Type B pancreatic cell (in vitro differentiated cells): ENCODE results near the gene FBXW7. TPM values are rescaled to one million over a fixed set of nuclear protein-coding genes. Genes with fewer than 3 reads are reported as not detected.

Experiments
- DNase-seq: peaks from one replicate; pipeline ENCODE4 v3.0.0; 2021; ENCODE audit warnings: mixed read lengths; ENCODE audit not compliant: unreplicated experiment; ENCODE audit errors: extremely low spot score
- H3K27ac Mint-ChIP-seq: 2 replicates; pipeline ENCODE4 v1.8.0; 2021; ENCODE audit warnings: mild to moderate bottlenecking, mixed read lengths
- H3K27me3 Mint-ChIP-seq: 2 replicates; pipeline ENCODE4 v1.8.0; 2021; ENCODE audit warnings: mixed read lengths
- H3K36me3 Mint-ChIP-seq: 2 replicates; pipeline ENCODE4 v1.8.0; 2021; ENCODE audit warnings: mixed read lengths
- H3K4me1 Mint-ChIP-seq: one replicate; pipeline ENCODE4 v1.8.0; 2021; ENCODE audit warnings: mixed read lengths; ENCODE audit not compliant: unreplicated experiment
- H3K4me3 Mint-ChIP-seq: 2 replicates; pipeline ENCODE4 v1.8.0; 2021; ENCODE audit warnings: mild to moderate bottlenecking, mixed read lengths
- H3K9me3 Mint-ChIP-seq: 2 replicates; pipeline ENCODE4 v1.8.0; 2021; ENCODE audit warnings: mixed read lengths
- total RNA-seq: library from RNA; stranded (reverse); gene quantifications from 2 replicates; pipeline ENCODE4 v1.2.1, GENCODE V29; 2021; ENCODE audit warnings: low replicate concordance
- TF ChIP-seq, protein P1 (sequence below): fragments of 200-600 bp; sonication (generic); conservative IDR thresholded peaks from 2 replicates; pipeline ENCODE4 v1.5.0; 2021; ENCODE audit warnings: antibody characterized with exemption, mild to moderate bottlenecking

FBXW7 gene
- total RNA-seq, 1 donor from 2014 or later, result 53.0 TPM

DNA sequence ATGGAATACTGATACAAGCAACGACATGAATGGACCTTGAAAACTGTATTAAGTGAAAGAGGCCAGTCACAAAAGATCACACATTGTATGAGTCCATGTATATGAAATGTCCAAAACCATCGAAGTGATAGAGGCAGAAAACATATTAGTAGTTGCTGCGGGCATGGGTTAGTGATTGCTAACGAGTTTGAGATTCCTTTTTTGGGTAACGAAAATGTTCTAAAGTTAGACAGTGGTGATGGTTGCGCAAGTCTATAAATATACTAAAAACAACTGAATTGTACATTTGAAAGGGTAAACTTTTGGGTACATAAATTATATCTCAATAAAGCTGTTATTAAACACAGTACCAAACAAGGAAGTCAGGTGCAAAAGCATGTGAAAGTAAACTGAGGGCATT is 234.5 kb downstream of the FBXW7 start:
- Mint-ChIP-seq H3K36me3 (no peaks in the 10 kb centered on the region), H3K27me3 (no peaks in the 10 kb centered on the region), H3K4me1 (peaks cover 13% of the 10 kb centered on the region), H3K4me3 (no peak overlapping the region), H3K9me3 (no peaks in the 10 kb centered on the region), H3K27ac (no peak overlapping the region)
- TF ChIP-seq, protein P1, sequence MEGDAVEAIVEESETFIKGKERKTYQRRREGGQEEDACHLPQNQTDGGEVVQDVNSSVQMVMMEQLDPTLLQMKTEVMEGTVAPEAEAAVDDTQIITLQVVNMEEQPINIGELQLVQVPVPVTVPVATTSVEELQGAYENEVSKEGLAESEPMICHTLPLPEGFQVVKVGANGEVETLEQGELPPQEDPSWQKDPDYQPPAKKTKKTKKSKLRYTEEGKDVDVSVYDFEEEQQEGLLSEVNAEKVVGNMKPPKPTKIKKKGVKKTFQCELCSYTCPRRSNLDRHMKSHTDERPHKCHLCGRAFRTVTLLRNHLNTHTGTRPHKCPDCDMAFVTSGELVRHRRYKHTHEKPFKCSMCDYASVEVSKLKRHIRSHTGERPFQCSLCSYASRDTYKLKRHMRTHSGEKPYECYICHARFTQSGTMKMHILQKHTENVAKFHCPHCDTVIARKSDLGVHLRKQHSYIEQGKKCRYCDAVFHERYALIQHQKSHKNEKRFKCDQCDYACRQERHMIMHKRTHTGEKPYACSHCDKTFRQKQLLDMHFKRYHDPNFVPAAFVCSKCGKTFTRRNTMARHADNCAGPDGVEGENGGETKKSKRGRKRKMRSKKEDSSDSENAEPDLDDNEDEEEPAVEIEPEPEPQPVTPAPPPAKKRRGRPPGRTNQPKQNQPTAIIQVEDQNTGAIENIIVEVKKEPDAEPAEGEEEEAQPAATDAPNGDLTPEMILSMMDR, result no peak
- no peak for DNase-seq

DNA sequence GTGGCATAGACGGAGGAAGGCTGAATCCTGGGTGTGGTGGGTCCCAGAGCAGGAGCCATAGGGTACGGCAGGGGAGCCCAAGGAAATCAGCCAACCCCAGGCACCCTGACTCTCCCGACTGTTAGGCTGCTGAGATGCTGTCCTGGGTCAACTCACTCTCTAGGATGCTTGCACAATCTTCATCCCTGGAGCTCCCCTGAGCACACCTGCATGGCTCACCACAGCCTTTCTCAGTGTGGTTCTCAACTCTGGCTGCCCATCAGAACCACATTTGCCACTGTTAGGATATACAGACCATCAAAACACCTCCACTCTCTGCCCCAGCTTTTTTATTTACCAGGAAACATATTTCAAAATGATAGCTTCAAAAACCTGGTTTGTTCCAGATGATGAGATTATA is 236.3 kb downstream of the FBXW7 start:
- Mint-ChIP-seq H3K9me3 (no peaks in the 10 kb centered on the region), H3K36me3 (no peaks in the 10 kb centered on the region), H3K4me1 (peaks cover 13% of the 10 kb centered on the region), H3K27me3 (no peaks in the 10 kb centered on the region), H3K4me3 (no peak overlapping the region), H3K27ac (no peak overlapping the region)
- TF ChIP-seq, protein P1, result no peak
- no peak for DNase-seq

DNA sequence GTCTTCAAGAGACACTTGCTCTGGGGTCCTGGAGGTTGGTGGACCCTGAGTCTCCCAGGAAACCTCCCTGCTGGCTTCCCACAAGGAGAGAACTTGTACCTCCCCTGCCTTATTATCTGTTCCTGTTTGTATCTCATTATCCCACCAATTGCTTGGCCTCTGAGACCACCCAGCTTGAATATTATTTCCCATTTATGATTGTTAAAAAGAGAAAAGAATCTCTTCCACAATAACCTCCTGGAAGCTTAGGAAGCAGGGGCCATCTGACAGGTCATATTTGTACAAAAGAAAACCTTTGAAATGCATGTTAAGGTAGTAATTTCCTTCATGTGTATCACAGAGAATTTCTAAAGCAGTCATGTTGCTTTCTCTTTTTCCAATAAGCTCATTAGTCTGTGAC is 239.5 kb downstream of the FBXW7 start:
- H3K27me3 Mint-ChIP-seq, result peaks cover 5% of the 10 kb centered on the region
- DNase-seq, result no peak
- no peaks in the 10 kb centered on the region for H3K36me3 Mint-ChIP-seq
- no peak overlapping the region for H3K4me3 Mint-ChIP-seq
- no peak overlapping the region for H3K27ac Mint-ChIP-seq
- TF ChIP-seq, protein P1, result no peak
- peaks cover 10% of the 10 kb centered on the region for H3K4me1 Mint-ChIP-seq
- H3K9me3 Mint-ChIP-seq, result no peaks in the 10 kb centered on the region

DNA sequence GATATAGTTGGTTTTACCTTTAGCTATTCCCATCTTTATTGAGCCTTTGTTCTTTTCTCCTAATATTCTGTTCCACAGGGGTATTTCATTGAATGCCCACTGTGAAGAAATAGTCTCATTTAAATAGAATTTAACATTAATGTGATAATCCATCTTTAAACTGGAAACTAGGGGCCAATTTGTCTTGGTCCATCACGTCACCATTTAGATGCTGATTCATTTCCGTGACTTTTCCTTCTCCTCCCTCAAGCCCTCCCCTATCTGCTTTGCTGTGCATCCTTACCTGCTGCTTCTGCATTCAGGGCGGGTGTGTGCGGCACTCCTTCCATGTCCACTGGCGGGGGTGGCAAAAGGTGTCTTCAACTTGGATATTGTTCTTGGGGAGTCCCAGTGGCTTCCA is 241.1 kb downstream of the FBXW7 start:
- no peaks in the 10 kb centered on the region for H3K9me3 Mint-ChIP-seq
- no peak overlapping the region for H3K4me3 Mint-ChIP-seq
- H3K36me3 Mint-ChIP-seq, result no peaks in the 10 kb centered on the region
- peaks cover 10% of the 10 kb centered on the region for H3K4me1 Mint-ChIP-seq
- TF ChIP-seq, protein P1, result no peak
- no peak for DNase-seq
- H3K27ac Mint-ChIP-seq, result no peak overlapping the region
- H3K27me3 Mint-ChIP-seq, result peaks cover 5% of the 10 kb centered on the region

DNA sequence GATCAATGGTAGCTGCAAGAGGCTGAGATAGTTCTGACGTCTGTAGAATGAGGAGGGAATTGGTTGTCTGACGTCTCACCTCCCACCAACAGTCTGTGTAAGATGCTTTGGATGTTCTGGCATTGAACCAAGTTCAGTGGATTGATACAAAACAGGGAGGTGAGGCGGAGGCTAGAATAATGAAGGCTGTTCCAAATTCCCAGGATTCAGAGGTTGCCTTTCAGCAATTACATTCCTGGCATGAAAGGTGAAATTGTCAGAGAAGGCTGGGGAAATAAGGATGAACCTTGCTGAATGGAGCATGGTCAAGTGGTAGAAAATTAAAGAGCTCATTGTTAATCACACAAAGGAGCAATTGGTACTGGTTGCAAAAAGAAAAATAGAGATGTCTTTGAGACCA is 241.6 kb downstream of the FBXW7 start:
- Mint-ChIP-seq H3K9me3 (no peaks in the 10 kb centered on the region), H3K4me1 (peaks cover 10% of the 10 kb centered on the region), H3K27ac (no peak overlapping the region), H3K4me3 (no peak overlapping the region), H3K36me3 (no peaks in the 10 kb centered on the region), H3K27me3 (peaks cover 5% of the 10 kb centered on the region)
- no peak for DNase-seq
- TF ChIP-seq, protein P1, result no peak

DNA sequence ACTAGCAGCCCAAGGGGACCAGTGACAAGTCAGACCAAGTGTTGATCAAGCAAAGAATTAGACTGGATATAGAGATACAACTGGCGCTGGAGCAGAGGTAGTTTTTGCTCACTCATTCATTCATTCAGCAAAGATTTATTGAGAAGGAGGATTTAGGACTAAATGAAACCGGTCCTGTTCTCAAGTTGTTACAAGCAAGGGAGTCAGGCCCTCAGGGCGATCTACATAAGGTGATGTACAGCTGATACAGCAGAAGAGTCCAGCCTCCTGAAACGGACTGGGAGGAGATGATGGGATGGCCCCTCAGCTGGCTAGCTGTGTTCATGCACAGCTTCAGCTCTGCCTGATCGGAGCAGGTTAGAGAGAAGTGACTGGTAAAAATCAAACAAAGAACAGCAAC is 242.4 kb downstream of the FBXW7 start:
- peaks cover 10% of the 10 kb centered on the region for H3K4me1 Mint-ChIP-seq
- TF ChIP-seq, protein P1, result no peak
- peaks cover 5% of the 10 kb centered on the region for H3K27me3 Mint-ChIP-seq
- no peaks in the 10 kb centered on the region for H3K36me3 Mint-ChIP-seq
- H3K27ac Mint-ChIP-seq, result no peak overlapping the region
- no peak for DNase-seq
- no peak overlapping the region for H3K4me3 Mint-ChIP-seq
- H3K9me3 Mint-ChIP-seq, result no peaks in the 10 kb centered on the region
